GM21529 (cell line): ENCODE measurements around the gene NLRP14.

Experiments used
- ATAC-seq: cut with Tn5 transposase; IDR thresholded peaks from one replicate; pipeline ENCODE4 v1.9.1; 2021; ENCODE audit not compliant: unreplicated experiment

Gene NLRP14

DNA sequence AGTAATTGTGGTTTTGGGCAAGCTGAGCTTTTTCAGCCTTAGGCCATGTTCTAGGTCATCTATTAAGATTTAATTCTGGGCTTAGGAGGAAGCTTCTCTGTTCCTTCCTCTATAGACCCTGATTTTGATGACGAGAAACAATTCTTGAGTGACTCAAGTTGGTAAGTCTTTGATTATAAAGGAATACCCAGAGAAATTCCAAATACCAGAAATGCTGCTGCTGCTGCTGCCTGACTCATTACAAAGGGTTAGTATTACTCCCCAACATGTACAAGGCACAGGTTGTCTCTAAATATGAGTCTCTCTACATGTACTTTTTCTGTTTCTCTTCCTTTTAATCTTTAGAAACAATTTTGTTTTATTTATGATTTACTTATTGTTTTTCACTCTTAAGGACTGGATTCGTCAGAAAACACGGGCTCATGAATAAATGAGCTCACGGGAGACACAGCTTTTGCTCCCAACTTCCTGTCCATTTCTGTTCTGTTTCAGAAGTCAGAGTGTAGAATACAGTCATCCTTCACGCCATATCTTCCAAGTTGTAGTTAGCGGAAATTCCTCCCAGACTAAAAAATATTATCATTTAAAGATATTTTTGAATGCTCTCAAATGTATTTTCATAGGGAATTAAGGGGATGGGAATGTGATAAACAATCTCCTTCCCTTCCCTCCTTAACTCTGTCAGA lies 36.7 kb downstream of the NLRP14 start:
- ATAC-seq, result no peak

DNA sequence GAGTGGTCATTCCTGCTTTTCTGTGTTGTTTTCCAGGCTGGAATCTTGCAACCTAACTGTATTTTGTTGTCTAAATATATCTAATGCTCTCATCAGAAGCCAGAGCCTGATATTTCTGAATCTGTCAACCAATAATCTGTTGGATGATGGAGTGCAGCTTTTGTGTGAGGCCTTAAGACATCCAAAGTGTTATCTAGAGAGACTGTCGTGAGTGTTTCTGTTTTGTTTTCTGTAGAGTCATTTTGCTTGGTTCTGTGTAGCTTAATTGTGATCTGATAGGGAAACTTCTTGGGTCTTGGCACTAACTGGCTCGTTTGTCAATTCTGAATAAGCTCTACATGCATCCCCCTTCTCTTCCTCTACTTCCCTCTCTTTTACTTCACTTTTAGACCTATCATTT lies 37.4 kb downstream of the NLRP14 start:
- no peak for ATAC-seq

DNA sequence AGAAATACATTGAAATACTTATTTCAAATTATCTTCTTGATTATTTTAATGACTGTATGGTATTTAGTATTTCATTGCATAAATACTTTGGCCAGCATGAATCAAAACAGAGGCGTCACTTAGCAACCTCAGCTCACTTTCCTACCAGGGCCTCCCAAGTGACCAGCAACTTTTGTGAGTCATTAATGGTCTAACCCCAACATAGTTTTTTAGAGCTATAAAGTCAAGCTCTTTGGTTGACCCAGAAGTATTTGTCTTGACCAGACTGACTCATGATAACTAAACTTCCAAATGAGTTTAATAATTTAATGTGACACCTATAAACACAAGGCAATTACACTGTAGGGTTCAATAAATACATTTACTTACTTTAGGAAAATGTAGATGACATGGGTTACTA lies 40.6 kb downstream of the NLRP14 start:
- no peak for ATAC-seq

DNA sequence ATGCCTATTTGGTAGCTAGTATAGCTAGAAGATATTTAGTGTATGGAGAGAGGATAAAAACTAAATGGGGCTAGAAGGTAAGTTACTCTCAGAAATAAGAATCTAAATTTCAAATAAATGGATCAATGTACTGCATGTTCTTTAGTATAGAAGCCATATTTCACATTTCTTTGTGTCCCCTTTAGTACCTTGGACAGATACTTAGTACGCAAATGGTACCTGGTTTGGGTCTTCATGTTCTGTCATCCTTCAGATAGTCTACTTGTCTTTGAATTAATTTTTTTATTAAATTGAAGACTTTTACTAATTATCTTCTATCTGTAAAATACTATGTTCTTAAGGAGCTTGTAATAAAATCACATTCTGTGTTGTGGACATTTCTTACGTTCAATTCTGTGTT lies 42.3 kb downstream of the NLRP14 start:
- no peak for ATAC-seq

DNA sequence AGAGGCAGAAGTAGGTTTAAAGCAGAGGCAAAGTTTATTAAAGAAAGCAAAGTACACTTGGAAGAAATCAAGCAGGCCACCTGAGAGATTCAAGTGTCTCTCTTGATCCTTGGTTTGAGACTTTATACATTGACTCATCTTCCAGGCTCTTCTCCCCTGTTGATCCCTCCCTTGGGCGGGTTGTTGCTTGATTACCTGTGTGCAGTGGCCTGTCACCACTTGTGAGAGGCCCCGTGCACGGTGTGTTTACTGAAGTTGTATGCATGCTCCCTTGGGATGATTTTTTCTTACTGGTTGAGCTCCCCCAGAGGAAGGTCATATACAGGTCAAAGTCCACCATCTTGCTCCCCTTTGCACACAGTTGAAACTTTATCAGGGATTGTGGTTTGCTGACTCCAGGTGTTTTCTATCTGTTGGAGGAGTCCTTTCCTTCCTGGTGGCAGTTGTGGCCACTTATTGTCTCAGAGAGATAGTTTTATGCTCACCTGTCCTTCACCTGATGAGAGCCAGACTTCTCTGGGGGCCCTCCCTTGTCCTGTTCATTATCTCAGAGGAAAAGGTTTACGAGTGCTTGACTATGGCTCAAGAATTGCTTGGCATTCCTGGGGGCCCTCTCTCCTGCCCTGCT lies 52.2 kb downstream of the NLRP14 start:
- ATAC-seq, result no peak

DNA sequence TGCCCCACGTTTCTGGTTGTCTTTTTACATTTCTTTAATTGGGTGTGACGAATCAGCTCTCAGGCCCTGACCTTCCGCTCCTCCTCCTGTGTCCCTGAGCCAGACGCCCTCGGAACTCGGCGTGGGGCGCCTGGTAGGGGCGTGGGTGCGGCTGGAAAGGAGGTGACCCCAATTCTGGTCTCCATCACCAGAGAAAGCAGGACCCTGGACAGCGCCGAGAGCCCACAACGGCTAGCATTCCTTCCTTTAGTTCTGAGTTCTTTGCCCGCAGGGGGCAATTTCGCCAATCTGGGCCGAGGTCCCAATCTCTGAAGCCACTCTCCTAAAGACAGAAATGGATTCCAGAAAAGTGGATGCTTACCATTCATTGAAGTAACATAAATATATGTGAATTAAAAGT lies 56.8 kb downstream of the NLRP14 start:
- ATAC-seq, result no peak

DNA sequence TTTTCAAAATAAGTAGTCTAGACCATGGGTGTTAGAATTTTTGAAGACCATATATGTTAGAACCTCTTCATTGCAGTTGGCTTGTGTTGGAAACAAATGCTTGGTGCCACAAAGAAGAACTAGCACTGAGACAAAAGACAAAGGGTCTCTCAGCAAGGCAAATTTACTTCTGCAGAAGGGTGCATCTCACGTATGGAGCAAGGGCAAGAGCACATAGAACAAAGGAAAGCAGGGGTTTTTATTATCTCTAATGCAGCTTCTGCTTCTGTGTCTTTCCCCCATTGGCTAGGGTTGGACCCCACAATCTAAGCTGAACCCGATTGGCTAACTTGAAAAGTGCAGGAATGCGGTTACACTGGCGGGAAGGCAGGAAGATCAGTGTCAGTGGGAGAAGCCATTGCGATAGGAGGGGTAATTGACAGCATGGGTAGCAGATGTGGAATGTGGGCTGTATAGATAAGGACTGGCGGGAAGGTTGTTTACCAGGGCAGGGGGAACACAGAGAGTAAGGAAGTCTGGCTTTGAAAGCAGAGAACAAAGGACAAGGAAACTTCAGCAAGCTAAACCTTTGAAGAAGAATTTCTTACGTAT lies 59.4 kb downstream of the NLRP14 start:
- no peak for ATAC-seq

DNA sequence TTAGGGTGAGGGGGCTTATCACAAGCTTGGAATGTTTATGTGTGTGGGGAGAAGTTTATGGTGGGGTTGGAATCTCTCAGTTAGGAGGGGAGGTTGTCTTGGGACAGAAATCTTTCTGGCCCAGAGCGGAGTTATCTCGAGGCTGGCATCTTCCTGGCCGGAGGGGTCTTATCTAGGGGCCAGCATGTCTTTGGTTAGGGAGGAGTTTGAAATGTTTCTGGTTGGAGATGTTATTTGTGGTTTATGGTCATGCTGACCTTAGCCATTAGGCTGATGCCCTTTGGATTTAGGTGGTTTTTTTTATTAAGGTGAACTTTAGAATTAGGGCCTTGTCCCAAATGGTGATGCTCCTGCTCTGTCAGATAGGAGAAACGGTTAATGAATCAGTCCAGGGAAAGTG lies 60.6 kb downstream of the NLRP14 start:
- ATAC-seq, result no peak

DNA sequence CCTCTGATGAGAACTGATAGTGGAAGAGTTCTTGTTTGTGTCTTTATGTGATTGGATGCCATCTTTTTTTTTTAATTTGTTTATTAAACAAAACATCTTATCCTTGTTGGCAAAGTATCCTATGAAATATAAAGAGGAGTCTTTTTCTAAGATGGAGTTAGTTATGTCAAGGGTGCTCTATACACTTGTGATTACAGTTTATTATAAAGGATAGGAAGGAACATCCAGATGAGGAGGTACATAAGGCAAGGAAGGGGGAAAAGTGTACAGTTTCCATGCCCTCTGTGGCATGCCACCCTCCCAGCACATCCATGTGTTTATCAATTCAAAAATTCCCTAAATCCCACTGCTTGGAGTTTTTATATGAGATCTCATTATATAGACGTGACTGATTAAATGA lies 61.2 kb downstream of the NLRP14 start:
- no peak for ATAC-seq

DNA sequence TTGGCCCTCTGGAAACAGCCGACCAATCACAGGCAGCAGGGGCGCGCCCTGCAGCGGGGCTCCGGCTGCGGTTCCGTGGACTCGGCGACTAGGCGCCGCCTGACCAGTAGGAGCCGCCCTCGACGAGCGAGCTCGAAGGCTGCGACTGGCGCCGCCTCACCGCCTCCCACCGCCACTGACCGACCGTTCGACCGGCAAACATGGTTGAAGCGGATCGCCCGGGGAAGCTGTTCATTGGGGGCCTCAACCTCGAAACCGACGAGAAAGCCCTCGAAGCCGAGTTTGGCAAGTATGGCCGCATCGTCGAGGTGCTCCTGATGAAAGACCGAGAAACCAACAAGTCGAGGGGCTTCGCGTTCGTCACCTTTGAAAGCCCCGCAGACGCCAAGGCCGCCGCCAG lies 68.6 kb downstream of the NLRP14 start, which contains the start of gene RBMXL2:
Gene RBMXL2 (plus strand): TSS at position 78 of the 400 bp plus-strand sequence. CDS start 123 bp downstream, at position 201.
- no peak for ATAC-seq

DNA sequence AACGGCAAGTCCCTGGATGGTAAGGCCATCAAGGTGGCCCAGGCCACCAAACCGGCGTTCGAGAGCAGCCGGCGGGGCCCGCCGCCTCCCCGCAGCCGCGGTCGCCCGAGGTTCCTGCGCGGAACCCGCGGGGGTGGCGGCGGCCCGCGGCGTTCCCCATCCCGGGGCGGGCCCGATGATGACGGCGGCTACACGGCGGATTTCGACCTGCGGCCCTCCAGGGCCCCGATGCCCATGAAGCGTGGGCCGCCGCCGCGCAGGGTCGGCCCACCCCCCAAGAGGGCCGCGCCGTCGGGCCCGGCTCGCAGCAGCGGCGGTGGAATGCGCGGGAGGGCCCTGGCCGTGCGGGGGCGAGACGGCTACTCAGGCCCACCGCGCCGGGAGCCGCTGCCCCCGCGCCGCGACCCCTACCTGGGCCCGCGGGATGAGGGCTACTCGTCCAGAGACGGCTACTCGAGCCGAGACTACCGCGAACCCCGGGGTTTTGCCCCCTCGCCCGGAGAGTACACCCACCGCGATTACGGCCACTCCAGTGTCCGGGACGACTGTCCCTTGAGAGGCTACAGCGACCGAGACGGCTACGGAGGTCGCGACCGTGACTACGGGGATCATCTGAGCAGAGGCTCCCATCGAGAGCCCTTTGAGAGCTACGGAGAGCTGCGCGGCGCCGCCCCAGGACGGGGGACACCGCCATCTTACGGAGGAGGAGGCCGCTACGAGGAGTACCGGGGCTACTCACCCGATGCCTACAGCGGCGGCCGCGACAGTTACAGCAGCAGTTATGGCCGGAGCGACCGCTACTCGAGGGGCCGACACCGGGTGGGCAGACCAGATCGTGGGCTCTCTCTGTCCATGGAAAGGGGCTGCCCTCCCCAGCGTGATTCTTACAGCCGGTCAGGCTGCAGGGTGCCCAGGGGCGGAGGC lies 69.3 kb downstream of the NLRP14 start:
- no peak for ATAC-seq

DNA sequence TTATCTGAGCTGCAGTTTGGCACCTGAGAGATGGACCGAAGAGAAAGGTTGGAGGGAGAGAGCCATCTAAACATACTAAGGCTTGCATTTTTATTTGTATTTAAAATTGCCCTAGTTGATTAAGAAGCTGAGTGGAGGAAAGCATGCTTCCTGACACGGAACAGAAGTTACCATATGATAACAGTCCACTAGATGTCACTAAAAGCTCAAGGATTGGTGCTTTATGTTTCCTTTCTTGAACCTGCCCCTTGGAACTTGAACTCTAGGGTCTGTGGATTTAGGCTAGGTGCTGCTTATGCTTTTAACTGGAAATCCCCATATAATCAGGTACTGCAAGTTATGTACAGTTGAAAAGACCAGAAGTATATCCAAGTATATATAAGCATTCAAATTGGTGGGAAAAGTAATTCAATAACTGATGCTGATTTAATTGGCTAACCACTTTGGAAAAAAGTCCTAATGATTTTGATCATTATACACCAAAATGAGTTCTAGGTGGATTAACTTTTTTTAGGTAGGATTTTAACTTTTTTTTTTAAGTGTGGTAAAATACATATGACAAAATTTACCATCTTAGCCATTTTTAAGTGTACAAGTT lies 78.1 kb downstream of the NLRP14 start:
- ATAC-seq, result no peak

DNA sequence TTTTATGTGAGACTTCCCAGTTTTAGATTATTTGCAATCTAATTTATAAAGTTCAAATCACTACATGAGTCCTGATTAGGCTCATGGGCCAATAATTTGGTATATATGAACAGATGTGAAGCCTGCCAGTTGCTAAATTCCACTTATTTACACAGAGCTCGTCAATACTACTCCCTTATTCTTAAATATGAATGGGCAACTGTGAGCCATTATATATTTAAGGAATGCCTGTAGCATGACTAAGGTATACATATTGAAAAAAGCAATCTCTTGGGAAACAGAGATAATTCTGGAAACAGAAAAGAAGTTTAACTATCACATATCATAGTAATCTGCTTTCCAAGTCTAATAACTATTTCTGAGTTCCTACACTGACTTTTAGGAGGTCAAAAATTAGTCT lies 95.5 kb downstream of the NLRP14 start:
- no peak for ATAC-seq

DNA sequence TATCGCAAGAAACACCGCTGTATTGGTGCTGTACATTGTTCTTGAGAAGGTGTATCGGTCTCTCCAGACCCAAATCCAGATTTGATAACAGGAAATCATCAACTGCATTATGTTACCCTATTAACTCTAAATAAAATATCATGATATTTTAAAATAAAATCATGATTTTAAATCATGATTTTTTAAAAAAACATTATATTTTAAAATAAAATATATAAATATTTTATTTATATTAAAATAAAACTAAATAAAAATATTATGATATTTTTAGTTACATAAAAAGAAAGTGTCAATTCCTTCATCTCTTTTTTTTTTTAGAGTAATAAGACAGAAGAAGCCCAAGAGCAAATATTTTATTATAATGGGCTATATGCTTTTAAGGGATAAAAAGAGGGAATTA lies 96.1 kb downstream of the NLRP14 start:
- ATAC-seq, result no peak
